GM23338 (cell line): ENCODE data around the gene LIPH. TPM values are rescaled to one million over a fixed set of nuclear protein-coding genes. Genes with fewer than 3 reads are reported as not detected.

Source experiments
- ATAC-seq: fragments of 200-7000 bp; cut with Tn5 transposase; 3 replicates; pipeline ENCODE4 v1.9.1; 2020
- DNase-seq: peaks from one replicate; pipeline ENCODE4 v3.0.0-alpha.2; 2015; ENCODE audit warnings: low spot score
- H2AFZ ChIP-seq: fragments of 200-600 bp; sonication (generic); 2 replicates; pipeline ENCODE4 v1.8.0; 2016; ENCODE audit warnings: antibody characterized with exemption, mild to moderate bottlenecking, moderate library complexity
- H3F3A ChIP-seq: fragments of 200-600 bp; sonication (generic); replicated peaks from 2 replicates; pipeline ENCODE4 v1.8.0; 2017; ENCODE audit warnings: antibody characterized with exemption, mixed run types, low read depth
- H3K27ac ChIP-seq: fragments of 200-600 bp; sonication (generic); 2 replicates; pipeline ENCODE4 v1.6.1; 2016; ENCODE audit warnings: low read depth
- H3K27me3 ChIP-seq: fragments of 200-600 bp; sonication (generic); 2 replicates; pipeline ENCODE4 v1.8.0; 2016; ENCODE audit warnings: mild to moderate bottlenecking, mixed run types, moderate library complexity; ENCODE audit not compliant: insufficient read depth
- H3K36me3 ChIP-seq: fragments of 200-600 bp; sonication (generic); 2 replicates; pipeline ENCODE4 v1.8.0; 2016; ENCODE audit warnings: mild to moderate bottlenecking; ENCODE audit not compliant: insufficient read depth
- H3K4me1 ChIP-seq: fragments of 200-600 bp; sonication (generic); 2 replicates; pipeline ENCODE4 v1.8.0; 2016; ENCODE audit warnings: mild to moderate bottlenecking, moderate library complexity; ENCODE audit not compliant: insufficient read depth
- H3K4me2 ChIP-seq: fragments of 200-600 bp; sonication (generic); 2 replicates; pipeline ENCODE4 v1.7.1; 2017; ENCODE audit warnings: mixed run types
- H3K4me3 ChIP-seq: fragments of 200-600 bp; sonication (generic); 2 replicates; pipeline ENCODE4 v1.6.1; 2016; ENCODE audit warnings: mixed run types
- H3K79me2 ChIP-seq: fragments of 200-600 bp; sonication (generic); replicated peaks from 2 replicates; pipeline ENCODE4 v1.8.0; 2017; ENCODE audit warnings: mild to moderate bottlenecking; ENCODE audit not compliant: insufficient read depth
- H3K9me2 ChIP-seq: fragments of 200-600 bp; sonication (generic); 2 replicates; pipeline ENCODE4 v1.8.0; 2017; ENCODE audit not compliant: insufficient read depth
- H4K20me1 ChIP-seq: fragments of 200-600 bp; sonication (generic); replicated peaks from 2 replicates; pipeline ENCODE4 v1.8.0; 2017; ENCODE audit warnings: mild to moderate bottlenecking; ENCODE audit not compliant: insufficient read depth
- H3K27ac Mint-ChIP-seq: 2 replicates; pipeline ENCODE4 v1.8.0; 2020; ENCODE audit warnings: inconsistent platforms, mild to moderate bottlenecking, moderate library complexity, mixed read lengths
- H3K27me3 Mint-ChIP-seq: 3 replicates; pipeline ENCODE4 v1.8.0; 2022; ENCODE audit warnings: low read depth, mild to moderate bottlenecking, moderate library complexity, mixed read lengths, inconsistent platforms; ENCODE audit not compliant: insufficient read depth, poor library complexity
- H3K36me3 Mint-ChIP-seq: 3 replicates; pipeline ENCODE4 v1.8.0; 2021; ENCODE audit warnings: low read depth, mild to moderate bottlenecking, inconsistent platforms, moderate library complexity, mixed read lengths
- H3K4me1 Mint-ChIP-seq: 3 replicates; pipeline ENCODE4 v1.8.0; 2020; ENCODE audit warnings: mild to moderate bottlenecking, inconsistent platforms, mixed read lengths
- H3K4me3 Mint-ChIP-seq: 3 replicates; pipeline ENCODE4 v1.8.0; 2021; ENCODE audit warnings: moderate library complexity, mild to moderate bottlenecking, inconsistent platforms, mixed read lengths
- H3K9me3 Mint-ChIP-seq: 3 replicates; pipeline ENCODE4 v1.8.0; 2020; ENCODE audit warnings: moderate library complexity, mild to moderate bottlenecking, inconsistent platforms, mixed read lengths
- CREB1 ChIP-seq: fragments of 250-450 bp; sonication (Bioruptor Pico); IDR thresholded peaks from 2 replicates; pipeline ENCODE4 v1.5.0; 2020; ENCODE audit warnings: low read depth, mild to moderate bottlenecking, moderate library complexity
- CTCF ChIP-seq, 2 experiments: fragments of 200-600 bp in 1 of 2; sonication (generic) in 1 of 2; conservative IDR thresholded peaks; 2 replicates each; pipeline versions ENCODE4 v1.5.1 to v1.6.1; 2016 to 2017; ENCODE audit warnings: antibody characterized with exemption in 2 of 2, low read depth in 2 of 2, mild to moderate bottlenecking in 2 of 2, moderate library complexity in 1 of 2
- ETS1 ChIP-seq: IDR thresholded peaks from 2 replicates; pipeline ENCODE4 v1.6.1; 2016; ENCODE audit warnings: antibody characterized with exemption
- EZH2 ChIP-seq: fragments of 200-600 bp; sonication (generic); IDR thresholded peaks from one replicate; pipeline ENCODE4 v1.8.0; 2017; ENCODE audit warnings: antibody characterized with exemption, mild to moderate bottlenecking, low read depth; ENCODE audit not compliant: unreplicated experiment
- JUNB ChIP-seq: IDR thresholded peaks from one replicate; pipeline ENCODE4 v1.6.1; 2016; ENCODE audit warnings: antibody characterized with exemption; ENCODE audit not compliant: unreplicated experiment
- NANOG ChIP-seq: IDR thresholded peaks from 2 replicates; pipeline ENCODE4 v1.6.1; 2016; ENCODE audit warnings: antibody characterized with exemption, borderline replicate concordance
- POLR2AphosphoS5 ChIP-seq: IDR thresholded peaks from 2 replicates; pipeline ENCODE4 v1.6.1; 2016; ENCODE audit warnings: antibody characterized with exemption, low read depth
- STAT1 ChIP-seq: IDR thresholded peaks from one replicate; pipeline ENCODE4 v1.6.1; 2016; ENCODE audit warnings: antibody characterized with exemption; ENCODE audit not compliant: unreplicated experiment
- ZNF114 ChIP-seq: fragments of 250-450 bp; sonication (Bioruptor Pico); IDR thresholded peaks from 2 replicates; pipeline ENCODE4 v1.5.0; 2020; ENCODE audit warnings: mild to moderate bottlenecking, moderate library complexity
- ZNF462 ChIP-seq: fragments of 250-450 bp; sonication (Bioruptor Pico); IDR thresholded peaks from 2 replicates; pipeline ENCODE4 v1.5.0; 2020; ENCODE audit warnings: mild to moderate bottlenecking, moderate library complexity
- polyA plus RNA-seq: library from polyadenylated mRNA; unstranded; fragments of >200 nt; fragmentation: Nextera tagmentation; extraction: Ambion mirVana; gene quantifications from 2 replicates; pipeline ENCODE4 v1.2.1, GENCODE V29; 2016
- total RNA-seq: library from RNA; depleted of rRNA; stranded (reverse); fragments of >200 nt; shearing (Covaris generic); gene quantifications from 2 replicates; pipeline ENCODE4 v1.2.3, GENCODE V29; 2014

LIPH gene
- total and polyA plus RNA-seq, 2 experiments from 2014 or later: 0.03 to 0.16 TPM

GRCh38 chr3:185537369-185537970 is 14.9 kb downstream of the LIPH start (continued):
- TF ChIP-seq EZH2: no peak
- TF ChIP-seq ZNF114 (CRISPR knock-in tag): no peak
- no peak for TF ChIP-seq NANOG

GRCh38 chr3:185534511-185534910 is 17.9 kb downstream of the LIPH start:
- Histone ChIP-seq H3K27ac (no peak overlapping the region), H3K27me3 (no peaks in the 10 kb centered on the region), H4K20me1 (no peaks in the 10 kb centered on the region), H3F3A (no peaks in the 10 kb centered on the region), H3K36me3 (no peaks in the 10 kb centered on the region), H3K4me3 (no peak overlapping the region), H3K9me2 (no peaks in the 10 kb centered on the region), H3K79me2 (no peaks in the 10 kb centered on the region), H2AFZ (no peak overlapping the region), H3K4me1 (no peaks in the 10 kb centered on the region), H3K4me2 (no peak overlapping the region)
- Mint-ChIP-seq H3K4me1 (0 out of 3 replicates have a peak, but pooled peaks cover 2% of the 10 kb centered on the region), H3K27me3 (no peaks in the 10 kb centered on the region), H3K4me3 (no peak overlapping the region), H3K27ac (no peak overlapping the region), H3K36me3 (no peaks in the 10 kb centered on the region), H3K9me3 (no peaks in the 10 kb centered on the region)
- no peak for ATAC-seq
- TF ChIP-seq STAT1: no peak
- TF ChIP-seq ETS1: no peak
- no peak for DNase-seq

GRCh38 chr3:185532901-185533300 is 19.5 kb downstream of the LIPH start:
- no peaks in the 10 kb centered on the region for H3F3A ChIP-seq
- no peaks in the 10 kb centered on the region for H3K9me2 ChIP-seq
- 0 out of 3 replicates have a peak, but pooled peaks cover 2% of the 10 kb centered on the region for H3K4me1 Mint-ChIP-seq
- H3K36me3 ChIP-seq: no peaks in the 10 kb centered on the region
- no peaks in the 10 kb centered on the region for H3K27me3 ChIP-seq
- no peak overlapping the region for H3K4me3 Mint-ChIP-seq
- H3K4me3 ChIP-seq: no peak overlapping the region
- H3K9me3 Mint-ChIP-seq: no peaks in the 10 kb centered on the region
- H3K27ac ChIP-seq: no peak overlapping the region
- H2AFZ ChIP-seq: no peak overlapping the region
- H3K36me3 Mint-ChIP-seq: no peaks in the 10 kb centered on the region
- H3K27ac Mint-ChIP-seq: no peak overlapping the region
- no peaks in the 10 kb centered on the region for H3K27me3 Mint-ChIP-seq
- H3K4me2 ChIP-seq: no peak overlapping the region
- no peaks in the 10 kb centered on the region for H3K4me1 ChIP-seq
- no peaks in the 10 kb centered on the region for H4K20me1 ChIP-seq
- H3K79me2 ChIP-seq: no peaks in the 10 kb centered on the region
- no peak for DNase-seq
- ATAC-seq: no peak
- TF ChIP-seq CREB1 (CRISPR knock-in tag): no peak
- TF ChIP-seq POLR2AphosphoS5: no peak
- TF ChIP-seq ZNF462 (CRISPR knock-in tag): no peak
- no peak for TF ChIP-seq JUNB
- TF ChIP-seq CTCF (conservative IDR thresholded peaks at IDR 0.05; ENCODE audit: low read depth in 2 of 2): no peak
- no peak for TF ChIP-seq ZNF114 (CRISPR knock-in tag)
- TF ChIP-seq NANOG: no peak
- TF ChIP-seq ETS1: no peak
